GM12892 (cell line): ENCODE data around the gene MINK1.
"Not testable (repeated sequence)": the region's sequence is repeated elsewhere in the genome, so short reads cannot be mapped to it uniquely, and the experiment has no call there.

Experiments used
- DNase-seq: peaks from one replicate; pipeline ENCODE4 v3.0.0; 2011; ENCODE audit not compliant: insufficient read length
- FAIRE-seq: peaks from 2 replicates; lab custom pipeline; 2011; peaks lifted over from hg19 to GRCh38; lab: Jason Lieb, UNC
- POLR2A ChIP-seq: IDR thresholded peaks from 2 replicates; pipeline ENCODE4 v1.6.1; 2011; ENCODE audit warnings: low read depth, low read length, control low read depth
- POLR2AphosphoS5 ChIP-seq: IDR thresholded peaks from 2 replicates; pipeline ENCODE4 v1.6.1; 2011; ENCODE audit warnings: low read depth, low read length, control low read depth
- TAF1 ChIP-seq: IDR thresholded peaks from 2 replicates; pipeline ENCODE4 v1.6.1; 2011; ENCODE audit warnings: low read depth, mild to moderate bottlenecking, control low read depth, low read length, borderline replicate concordance

Gene MINK1

DNA sequence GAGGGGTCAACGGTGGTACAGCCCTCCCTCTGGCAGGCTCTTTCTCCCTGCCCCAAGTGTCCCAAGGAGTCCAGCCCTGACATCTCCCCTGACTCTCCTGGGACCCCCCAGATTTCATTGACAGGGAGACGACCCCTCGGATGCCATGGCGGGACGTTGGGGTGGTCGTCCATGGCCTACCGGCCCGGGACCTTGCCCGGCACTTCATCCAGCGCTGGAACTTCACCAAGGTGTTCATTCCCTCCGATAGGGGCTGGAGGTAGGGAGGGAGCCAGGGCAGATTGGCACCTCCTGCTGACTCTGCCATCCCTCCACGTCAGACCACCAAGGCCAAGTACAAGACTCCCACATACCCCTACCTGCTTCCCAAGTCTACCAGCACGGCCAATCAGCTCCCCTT is 16.3 kb upstream of the MINK1 start:
- FAIRE-seq (no peak), DNase-seq (no peak)
- TF ChIP-seq POLR2AphosphoS5 = no peak
- TF ChIP-seq POLR2A = no peak
- no peak for TF ChIP-seq TAF1

GRCh38 chr17:4818276-4818675 is 14.9 kb upstream of the MINK1 start:
- DNase-seq = no peak
- TF ChIP-seq TAF1 (no peak), POLR2A (no peak), POLR2AphosphoS5 (no peak)
- FAIRE-seq = no peak

DNA sequence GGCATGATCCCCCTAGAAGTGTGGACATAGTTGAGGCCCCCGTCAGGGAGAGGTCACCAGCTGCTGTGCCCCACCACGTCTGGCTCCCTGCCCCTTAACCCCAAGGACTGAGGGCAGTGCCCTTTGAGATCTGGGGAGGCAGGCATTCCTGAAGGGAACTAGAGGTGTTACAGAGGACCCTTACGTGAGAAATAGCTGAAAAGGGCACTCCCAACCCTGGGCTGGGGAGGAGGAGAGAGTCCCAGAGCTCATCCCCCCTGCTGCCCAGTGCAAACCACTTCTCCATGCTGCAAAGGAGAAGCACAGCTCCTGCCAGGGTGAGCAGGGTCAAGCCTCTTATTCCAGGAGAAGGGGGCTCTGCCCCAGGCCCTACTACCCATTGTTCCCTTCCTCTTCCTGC is 10.3 kb upstream of the MINK1 start:
- no peak for DNase-seq
- TF ChIP-seq TAF1 = no peak
- TF ChIP-seq POLR2A = no peak
- no peak for TF ChIP-seq POLR2AphosphoS5
- no peak for FAIRE-seq

GRCh38 chr17:4823373-4824089 is 9.6 kb upstream of the MINK1 start:
- no peak for FAIRE-seq
- no peak for DNase-seq
- TF ChIP-seq TAF1 (no peak), POLR2AphosphoS5 (no peak), POLR2A (no peak)

GRCh38 chr17:4827399-4827798 is 5.7 kb upstream of the MINK1 start:
- DNase-seq (no peak), FAIRE-seq (no peak)
- no peak for TF ChIP-seq POLR2A
- TF ChIP-seq POLR2AphosphoS5 = no peak
- TF ChIP-seq TAF1 = no peak

- not testable (repeated sequence) for FAIRE-seq, DNase-seq
These were observed 337 bp upstream of the MINK1 start for GRCh38 chr17:4832829-4833177.

- DNase-seq (no peak), FAIRE-seq (no peak)
- TF ChIP-seq POLR2A (no peak), TAF1 (no peak), POLR2AphosphoS5 (no peak)
These were observed 971 bp downstream of the MINK1 start for GRCh38 chr17:4833941-4834680.

DNA sequence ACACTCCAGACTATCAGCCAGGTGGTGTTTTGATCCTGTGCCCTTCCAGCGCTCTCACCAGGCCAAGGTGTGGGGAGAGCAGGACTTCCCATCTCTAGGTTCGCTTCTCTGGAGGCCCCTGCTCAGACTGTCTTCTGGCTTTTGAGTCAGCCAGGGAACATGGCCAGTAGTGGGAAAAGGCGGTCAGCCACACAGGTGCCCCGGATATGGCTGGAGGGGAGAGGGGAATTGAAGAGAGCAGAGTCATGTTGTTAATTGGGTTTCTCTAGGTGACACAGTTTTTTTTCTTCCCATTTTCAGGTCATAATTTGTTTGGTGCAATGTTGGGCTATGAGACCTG is 1.5 kb downstream of the MINK1 start:
- DNase-seq (no peak), FAIRE-seq (no peak)
- TF ChIP-seq TAF1 (no peak), POLR2AphosphoS5 (no peak), POLR2A (no peak)

- DNase-seq (no peak), FAIRE-seq (no peak)
- TF ChIP-seq TAF1 (no peak), POLR2A (no peak), POLR2AphosphoS5 (no peak)
These were observed 3.1 kb downstream of the MINK1 start for GRCh38 chr17:4836221-4836620.

DNA sequence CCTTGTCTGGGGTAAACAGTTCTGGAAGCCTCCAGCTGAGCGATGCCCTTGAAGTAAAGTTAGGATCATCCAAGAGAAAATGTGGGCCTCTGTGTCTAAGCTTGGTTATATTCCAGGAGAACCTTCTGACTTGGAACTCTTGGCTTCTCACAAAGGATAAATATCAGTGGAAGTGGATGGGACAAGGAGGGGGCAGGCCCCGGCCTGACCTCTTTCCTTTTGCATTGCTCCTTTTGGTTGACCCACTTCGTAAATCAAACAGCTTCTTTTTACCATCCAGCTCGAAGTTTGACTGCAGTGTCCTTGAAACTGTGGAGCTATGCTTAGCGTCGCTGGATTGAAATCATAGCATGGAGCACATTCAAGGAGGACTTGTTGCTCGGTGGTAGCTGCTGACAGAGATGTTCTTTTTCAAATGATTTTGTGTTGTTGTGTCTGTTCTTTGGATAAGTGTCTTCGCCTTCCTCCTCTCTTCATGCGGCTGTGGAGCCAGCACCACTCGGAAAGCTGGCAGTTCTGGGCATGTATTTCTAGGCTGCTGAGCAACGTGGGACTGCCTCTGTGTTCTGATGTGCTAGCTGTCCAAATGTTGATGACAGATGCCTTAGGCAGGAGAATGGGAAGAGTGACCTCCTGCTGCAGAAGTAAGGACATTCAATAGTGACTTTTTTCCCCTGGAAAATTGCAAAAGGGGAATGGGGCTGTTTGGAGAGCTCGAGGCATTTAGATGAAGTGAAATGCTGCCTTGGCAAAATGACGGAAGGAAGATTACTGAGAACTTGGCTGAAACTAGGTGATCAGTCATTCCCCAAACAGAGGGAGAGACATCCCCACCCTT is 4.5 kb downstream of the MINK1 start:
- no peak for FAIRE-seq
- DNase-seq = no peak
- TF ChIP-seq POLR2AphosphoS5 = no peak
- TF ChIP-seq TAF1 = no peak
- TF ChIP-seq POLR2A = no peak

DNA sequence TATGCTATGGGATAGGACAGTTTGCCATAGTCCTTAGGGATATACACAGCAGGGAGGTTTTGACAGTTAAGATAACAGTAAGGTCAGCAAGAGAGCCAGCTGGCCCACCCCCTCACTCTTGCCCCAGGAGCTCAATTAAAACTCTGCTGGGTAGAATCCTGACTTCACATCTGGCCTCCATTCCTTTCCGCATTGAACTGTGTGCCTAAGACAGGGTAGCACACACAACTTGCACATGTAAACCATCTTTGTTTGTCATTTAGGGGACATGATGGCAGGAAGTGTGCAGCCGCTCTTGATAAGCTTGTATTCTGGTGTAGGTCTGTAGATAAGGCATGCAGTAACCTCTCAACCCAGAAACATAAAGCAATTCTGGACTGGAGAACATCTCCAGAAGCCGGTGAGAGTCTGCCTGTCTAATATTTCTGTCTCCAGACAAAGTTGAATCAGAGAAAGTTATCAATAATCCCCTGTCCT is 5.2 kb downstream of the MINK1 start:
- FAIRE-seq (no peak), DNase-seq (no peak)
- TF ChIP-seq TAF1 (no peak), POLR2A (no peak), POLR2AphosphoS5 (no peak)
